Activated effector memory CD4-positive, alpha-beta T cell treated with anti-CD3 and anti-CD28 coated beads, Interleukin-2, amount 50 U/mL, for 16 hours (primary cell): ENCODE measurements around the gene MEIOSIN.
"Not testable (repeated sequence)": the region's sequence is repeated elsewhere in the genome, so short reads cannot be mapped to it uniquely, and the experiment has no call there.

Experiments
- DNase-seq: peaks from one replicate; pipeline ENCODE4 v3.0.0-alpha.2; 2020

MEIOSIN gene

GRCh38 chr19:45780448-45781213 is 47.4 kb downstream of the MEIOSIN start:
- no peak for DNase-seq

DNA sequence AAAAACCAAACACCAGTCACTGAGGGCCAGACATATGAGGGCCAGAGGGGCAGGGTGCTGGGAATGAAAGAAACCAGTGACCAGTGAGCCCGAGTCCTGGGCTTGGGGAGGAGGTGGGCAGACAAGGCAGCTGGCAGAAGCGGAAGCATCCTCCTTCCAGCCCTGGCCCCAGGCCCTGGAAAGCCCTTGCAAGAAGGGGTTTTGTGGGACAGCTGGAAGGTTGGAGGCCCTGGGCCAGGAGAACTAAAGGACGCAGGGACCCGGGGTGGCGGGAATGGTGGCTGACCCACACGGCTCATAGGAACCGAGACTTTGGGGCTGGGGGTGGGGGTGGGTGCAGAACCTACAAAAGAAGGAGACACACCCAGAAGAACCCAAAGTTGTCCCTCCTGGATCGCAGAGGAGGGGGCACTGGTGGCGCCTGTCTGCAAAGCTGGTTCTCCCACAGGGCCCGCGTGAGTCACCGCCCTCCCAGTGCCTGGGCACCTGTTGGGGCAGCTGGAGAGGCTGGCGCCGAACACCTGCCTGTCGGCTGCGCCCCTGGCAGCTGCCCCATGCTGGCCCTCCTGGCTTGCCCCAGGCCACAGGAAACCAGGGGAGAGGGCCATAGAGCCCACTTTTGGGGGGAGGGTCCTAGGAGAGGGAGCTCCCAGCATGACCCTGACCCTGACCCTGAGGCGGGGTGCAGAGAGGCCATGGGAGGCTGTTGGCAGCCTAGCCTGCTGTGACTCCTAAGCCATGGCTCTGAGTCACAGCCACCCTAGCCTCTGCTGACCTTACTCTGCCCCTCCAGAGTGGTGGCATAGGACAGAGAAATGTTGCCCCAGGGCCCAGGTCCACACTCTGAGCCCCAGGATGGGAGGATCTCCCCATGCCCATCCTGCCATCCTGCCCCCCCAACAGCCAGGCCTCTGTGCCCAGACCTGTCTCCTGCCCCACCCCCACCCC is 48.2 kb downstream of the MEIOSIN start:
- no peak for DNase-seq

DNA sequence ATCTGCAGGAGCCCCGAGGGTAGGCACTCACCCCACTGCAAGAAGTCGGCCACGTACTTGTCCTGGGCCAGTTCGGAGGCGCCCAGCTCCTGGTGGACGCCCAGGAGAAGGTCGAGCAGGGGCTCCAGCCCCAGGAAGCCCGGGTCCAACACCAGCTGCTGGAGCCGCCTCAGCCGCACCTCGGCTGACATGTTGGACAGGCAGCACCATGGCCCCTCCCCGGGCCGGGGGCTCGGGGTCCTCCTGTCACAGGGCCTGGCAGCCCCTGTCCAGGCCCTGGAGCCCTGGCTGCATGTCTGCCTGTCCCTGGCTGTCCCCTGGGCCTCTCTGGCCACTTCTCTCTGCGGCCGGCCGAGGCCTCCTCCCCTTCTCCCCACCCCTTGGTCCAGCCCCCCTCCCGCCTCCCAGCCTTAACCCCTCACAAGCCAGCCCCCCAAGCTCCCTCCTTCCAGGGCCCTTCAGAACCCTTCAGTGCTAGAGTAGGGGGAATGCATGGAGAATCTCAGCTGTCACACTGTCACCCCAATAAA is 49.0 kb downstream of the MEIOSIN start, which contains the start of gene DMPK:
DMPK (minus strand) TSS at position 329 of the 530 bp plus-strand sequence; CDS start at position 191, 138 bp downstream.
- no peak for DNase-seq

DNA sequence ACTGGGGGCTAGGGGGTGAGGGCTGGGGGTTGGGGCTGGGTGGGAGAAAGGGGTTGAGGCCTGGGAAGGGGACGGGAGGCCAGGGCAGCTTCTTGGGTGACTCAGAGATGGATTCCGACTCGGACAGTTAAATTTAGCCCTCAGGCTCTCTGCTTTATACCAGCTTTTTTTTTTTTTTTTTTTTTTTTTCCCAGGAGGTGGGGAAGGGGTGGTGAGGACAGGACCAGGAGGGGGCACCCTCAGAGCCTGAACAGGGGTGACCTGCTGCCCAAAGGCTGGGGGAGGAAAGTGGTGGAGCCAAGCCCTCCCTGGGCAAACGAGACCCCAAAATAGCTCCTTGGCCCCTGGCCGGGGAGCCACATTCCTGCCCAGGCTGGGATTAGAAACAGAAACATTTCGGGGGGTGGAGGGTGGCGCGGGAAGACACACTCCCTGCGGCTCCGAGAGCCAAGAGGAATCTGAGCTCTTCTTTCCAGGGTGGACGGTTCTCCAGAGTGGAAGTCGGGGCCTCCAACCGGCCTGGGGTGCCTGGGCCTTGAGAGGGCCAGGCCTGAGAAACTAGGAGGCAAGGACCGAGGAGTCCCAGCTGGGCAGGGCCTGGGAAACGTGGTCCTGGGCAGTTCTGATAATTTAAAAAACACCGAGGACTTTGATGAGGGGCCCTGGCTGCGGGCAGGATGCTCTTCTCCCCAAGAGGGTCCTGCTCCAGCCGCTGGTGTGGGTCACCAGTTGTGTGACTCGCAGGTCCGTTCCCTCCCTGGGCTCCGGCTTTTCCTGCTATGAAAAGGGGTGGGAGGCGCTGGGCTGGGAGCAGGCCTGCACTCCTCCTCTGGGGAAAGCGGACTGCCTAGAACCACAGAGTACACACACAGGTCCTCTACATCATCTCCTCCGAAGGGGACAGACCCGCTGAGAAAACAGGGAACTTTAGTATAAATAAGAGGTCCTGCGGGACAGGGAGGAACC is 49.9 kb downstream of the MEIOSIN start:
- no peak for DNase-seq

DNA sequence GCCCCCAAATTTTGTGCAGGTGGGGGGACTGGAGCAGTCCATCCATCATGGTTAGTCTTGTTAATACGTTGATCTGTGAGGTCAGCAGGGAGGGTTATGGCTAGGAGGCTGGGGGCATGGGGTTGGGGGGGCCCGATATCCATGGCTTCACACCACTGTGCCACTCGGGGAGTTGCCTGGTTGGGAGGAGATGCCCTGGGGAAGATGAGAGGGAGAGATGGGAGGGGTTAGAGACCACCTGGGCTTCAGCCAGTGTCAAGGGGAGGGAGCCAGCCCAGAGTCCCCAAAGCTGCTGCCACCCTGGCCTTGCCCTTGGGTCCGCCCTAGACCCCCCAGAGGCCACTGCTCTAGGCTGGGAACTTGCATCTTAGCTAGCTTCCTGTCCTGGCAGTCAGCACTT is 50.9 kb downstream of the MEIOSIN start:
- DNase-seq, result no peak

DNA sequence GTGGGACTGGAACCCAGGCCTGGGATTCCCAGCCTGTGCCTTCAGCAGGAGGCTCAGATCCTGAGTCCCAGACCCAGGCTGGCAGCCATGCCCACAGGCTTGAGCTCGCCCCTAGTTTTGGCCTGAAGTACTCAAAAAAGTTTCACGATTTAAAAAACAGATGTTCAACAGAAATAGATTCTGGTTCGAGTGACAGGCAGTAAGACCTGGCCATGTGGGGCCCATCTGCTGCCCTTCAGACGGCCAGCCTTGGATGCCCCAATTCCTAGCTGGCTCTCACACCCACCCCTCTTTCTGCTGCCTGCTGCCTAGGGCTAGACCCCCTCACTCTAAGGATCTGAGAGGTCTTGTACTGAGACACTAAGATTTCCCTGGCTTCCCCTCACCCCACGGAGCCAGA is 51.9 kb downstream of the MEIOSIN start:
- DNase-seq, result no peak

- DNase-seq, result no peak
Observed at GRCh38 chr19:45785781-45786532, 52.7 kb downstream of the MEIOSIN start.

GRCh38 chr19:45786533-45786894 is 53.3 kb downstream of the MEIOSIN start:
- no peak for DNase-seq

- DNase-seq, result no peak
Observed at GRCh38 chr19:45789035-45789786, 56.0 kb downstream of the MEIOSIN start.

GRCh38 chr19:45790942-45791341 is 57.7 kb downstream of the MEIOSIN start:
- DNase-seq, result peak; percentile 70

GRCh38 chr19:45791744-45792469 is 58.7 kb downstream of the MEIOSIN start:
- DNase-seq, result no peak

DNA sequence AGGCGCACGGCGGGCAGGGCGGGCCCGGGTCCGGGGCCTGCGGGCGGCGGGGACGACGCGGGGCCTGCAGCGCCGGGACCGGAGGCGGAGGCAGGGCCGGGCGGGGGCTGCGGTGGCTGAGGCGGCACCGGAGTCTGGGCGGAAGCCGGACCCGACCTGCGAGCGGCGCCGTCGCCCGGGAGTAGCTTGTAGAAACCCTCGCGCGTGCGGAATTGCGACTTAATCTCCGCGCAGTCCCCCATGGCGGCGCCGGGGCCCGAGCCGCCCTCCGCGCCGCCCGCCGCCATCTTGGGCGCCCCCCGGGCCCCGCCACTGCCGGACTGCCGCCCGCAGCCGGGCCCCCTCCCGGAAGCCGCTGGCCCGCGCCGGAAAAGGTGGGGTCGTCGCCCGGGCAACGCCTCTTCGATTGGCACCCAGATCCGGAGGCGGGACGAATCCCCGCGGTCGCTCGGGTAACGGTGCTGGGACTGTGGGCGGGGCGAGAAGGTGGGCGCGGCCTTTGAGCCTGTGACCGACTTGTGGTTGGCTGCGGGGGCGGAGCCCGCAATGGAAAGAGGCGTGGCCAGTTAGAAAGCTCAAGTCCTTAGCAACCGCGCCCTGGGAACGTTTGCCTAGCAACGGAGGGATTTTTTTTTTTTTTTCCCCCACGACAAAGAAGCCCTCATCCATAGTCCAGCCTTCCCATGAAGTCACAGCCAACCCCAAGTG is 59.4 kb downstream of the MEIOSIN start, which contains the start of gene DMWD:
DMWD (minus strand) TSS at position 376 of the 708 bp plus-strand sequence; CDS start at position 287, 89 bp downstream.
- DNase-seq, result peak; percentile 100

DNA sequence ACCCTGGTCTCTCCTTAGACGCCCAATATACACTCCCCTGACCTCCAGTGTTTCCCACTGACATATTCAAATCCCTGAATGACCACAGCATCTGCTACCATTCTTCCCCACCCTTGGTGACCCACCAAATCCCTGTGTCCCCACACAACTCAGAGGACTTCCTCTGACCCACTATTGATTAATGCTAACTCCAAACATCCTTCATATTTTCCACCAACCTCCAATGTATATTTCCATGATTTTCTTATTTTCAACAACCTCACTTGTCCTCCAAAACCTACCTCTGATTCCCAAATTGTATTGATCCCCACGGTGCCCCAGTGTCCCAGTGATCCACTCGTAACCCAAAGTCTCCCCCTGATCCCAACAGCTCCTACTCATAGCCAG is 59.9 kb downstream of the MEIOSIN start:
- no peak for DNase-seq

GRCh38 chr19:45793876-45794275 is 60.6 kb downstream of the MEIOSIN start:
- DNase-seq, result no peak

- no peak for DNase-seq
Observed at GRCh38 chr19:45794627-45795026, 61.4 kb downstream of the MEIOSIN start.

DNA sequence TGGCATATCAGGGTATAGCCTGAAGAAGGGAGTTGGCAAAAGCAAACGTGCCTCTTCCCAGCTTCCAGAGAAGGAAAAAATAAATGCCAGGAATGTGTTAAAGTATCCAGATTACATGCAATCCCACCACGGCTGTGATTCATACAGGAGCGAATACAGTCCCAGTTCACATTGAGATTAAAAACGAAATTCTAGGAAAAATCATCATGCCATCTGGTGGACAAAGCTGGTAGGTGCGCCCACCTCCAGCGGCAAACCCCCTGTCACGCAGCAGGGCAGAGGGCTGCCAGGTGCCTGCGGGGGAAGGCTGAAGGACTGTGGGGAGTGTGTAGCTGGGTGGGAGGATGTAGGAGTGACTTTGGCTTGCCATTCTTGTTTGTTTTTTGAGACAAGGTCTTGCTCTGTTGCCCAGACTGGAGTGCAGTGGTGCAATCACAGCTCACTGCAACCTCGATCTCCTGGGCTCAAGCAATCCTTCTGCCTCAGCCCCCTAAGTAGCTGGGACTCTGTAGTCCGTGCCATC is 65.8 kb downstream of the MEIOSIN start:
- DNase-seq, result peak; percentile 85

GRCh38 chr19:45799541-45799940 is 66.3 kb downstream of the MEIOSIN start:
- DNase-seq, result not testable (repeated sequence)

DNA sequence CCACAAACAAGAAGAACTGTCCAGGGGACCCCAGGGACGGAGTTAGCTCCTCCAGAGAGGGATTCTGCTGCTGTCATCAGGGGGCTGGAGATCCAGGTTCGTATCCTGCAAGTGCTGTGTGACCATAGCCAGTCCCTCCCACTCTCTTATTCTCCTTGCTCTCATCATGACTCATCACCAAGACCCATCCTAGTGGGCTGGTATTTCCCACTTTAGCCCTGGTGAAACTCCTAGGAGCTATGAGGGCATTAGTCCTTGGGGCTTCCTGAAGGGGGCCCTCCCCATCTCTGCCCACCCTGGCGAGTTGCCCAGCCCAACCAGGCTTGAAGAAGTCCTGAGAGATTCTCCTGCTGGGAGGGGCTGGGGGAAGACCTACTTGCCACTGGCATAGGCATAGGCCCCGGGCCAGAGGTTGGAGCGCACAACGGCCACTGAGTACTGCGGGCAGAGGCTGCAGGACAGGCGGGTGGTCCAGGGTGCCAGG is 66.9 kb downstream of the MEIOSIN start:
- DNase-seq, result no peak
